NCI-H345 (cell line): ENCODE data around the gene TOR4A.

Experiments used
- DNase-seq: peaks from one replicate; lab custom pipeline; 2025; lab: John Stamatoyannopoulos, UW

Gene TOR4A

DNA sequence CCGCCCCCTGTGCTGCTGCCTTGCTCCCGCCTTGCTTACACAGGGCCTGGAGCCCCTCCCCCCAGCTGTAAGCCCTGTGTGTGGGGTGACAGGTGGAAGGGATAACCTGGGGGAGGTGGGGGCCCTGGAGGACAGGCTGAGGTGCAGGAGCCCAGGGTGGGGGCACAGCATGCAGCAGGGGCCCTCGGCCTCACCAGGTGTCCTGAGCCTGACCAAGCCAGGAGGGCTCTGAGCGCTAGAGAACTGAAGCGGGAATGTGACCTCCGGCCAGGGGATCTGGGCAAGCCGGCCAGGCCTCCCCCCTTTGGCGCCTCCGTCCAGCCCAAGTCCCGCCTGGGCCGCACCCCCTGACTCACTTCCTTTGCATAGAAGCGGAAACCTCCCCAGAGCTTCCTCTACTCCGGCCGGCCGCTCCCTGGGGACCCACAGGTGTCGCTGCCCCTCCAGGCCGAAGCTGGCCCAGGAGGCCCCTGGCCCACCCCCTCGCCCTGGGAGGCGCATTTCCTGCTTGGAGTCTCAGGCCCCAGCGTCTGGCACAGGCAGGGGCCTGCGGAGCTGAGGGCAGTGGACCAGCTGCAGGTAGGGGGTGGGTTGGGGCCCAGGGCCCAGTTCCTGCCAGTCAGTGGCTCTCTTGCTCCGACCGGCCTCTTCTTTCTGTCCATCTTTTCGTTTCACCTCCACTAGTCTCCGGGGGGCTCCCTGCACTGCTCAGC, at the start of gene TOR4A:
Gene TOR4A, plus strand, starts transcription at position 398 of the 713 bp plus-strand sequence. CDS start 964 bp downstream, outside the sequence.
- DNase-seq: no peak

- no peak for DNase-seq
Observed at GRCh38 chr9:137227853-137228505, 49.5 kb upstream of the TOR4A start.

DNA sequence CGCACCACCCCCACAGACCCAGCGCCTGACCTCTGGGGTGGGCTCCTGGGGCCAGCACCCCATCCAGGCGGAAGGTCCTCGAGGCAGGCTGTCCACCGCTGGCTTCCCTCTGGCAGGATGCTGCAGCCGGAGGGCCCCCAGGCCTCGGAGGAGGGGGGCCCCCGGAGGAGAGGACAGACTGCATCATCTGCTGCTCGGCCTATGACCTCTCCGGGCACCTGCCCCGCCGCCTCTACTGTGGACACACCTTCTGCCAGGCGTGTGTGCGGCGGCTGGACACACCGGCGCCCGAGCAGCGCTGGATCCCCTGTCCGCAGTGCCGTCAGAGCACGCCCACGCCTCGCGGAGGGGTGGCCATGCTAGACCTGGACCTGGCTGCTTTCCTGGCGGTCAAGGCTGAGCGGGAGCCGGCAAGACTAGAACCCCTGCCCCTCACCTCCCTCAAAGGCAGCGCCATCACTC, 49.0 kb upstream of the TOR4A start:
- DNase-seq: no peak

- DNase-seq: no peak
Observed at GRCh38 chr9:137228968-137229896, 48.3 kb upstream of the TOR4A start.

- DNase-seq: no peak
Observed at GRCh38 chr9:137229903-137230704, 47.4 kb upstream of the TOR4A start.

- DNase-seq: no peak
Observed at GRCh38 chr9:137230705-137231371, 46.7 kb upstream of the TOR4A start, which contains the start of gene SLC34A3. Gene SLC34A3, plus strand, starts transcription at chr9:137230901. Its CDS starts 802 bp downstream, at chr9:137231703.

DNA sequence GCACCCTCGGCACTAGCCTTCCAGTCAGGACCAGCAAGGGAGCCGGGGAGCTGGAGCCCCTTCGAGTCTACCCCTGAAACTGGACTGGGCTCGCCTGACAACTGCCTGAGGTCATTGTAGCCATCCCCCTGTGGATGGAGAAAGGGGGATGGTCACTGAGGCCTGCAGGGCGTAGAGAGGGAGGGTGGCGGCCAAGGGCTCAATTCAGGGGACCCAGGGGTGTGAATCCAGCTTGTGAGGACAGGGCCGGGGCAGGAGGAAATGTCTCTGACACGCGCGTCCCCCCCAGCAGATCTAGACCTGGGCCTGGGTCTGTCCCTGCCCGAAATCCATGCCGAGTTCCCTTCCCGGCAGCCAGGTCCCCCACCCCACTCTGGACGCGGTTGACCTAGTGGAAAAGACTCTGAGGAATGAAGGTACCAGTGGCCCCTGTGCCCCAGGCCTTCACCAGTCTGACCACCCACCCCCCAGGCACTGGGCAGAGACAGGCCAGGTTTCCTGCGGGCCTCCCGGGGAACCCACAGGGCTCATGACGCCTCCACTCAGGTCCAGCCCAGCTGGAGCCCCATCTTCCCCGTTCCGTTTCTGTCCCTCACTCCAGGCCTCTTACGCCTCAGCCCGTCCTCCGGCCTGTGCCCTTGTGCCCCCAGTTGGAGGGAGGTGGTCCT, 46.0 kb upstream of the TOR4A start:
- no peak for DNase-seq

- no peak for DNase-seq
Observed at GRCh38 chr9:137232101-137232500, 45.4 kb upstream of the TOR4A start.

DNA sequence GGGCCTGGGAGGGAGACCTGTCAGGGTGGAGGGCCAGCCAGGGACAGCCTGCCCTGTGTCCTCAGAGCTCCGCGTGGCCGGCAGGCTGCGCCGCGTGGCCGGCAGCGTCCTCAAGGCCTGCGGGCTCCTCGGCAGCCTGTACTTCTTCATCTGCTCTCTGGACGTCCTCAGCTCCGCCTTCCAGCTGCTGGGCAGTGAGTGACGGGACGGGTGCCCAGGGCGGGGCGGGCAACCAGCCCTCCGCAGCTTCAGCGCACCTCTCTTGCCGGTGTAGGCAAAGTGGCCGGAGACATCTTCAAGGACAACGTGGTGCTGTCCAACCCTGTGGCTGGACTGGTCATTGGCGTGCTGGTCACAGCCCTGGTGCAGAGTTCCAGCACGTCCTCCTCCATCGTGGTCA, 45.0 kb upstream of the TOR4A start:
- no peak for DNase-seq

DNA sequence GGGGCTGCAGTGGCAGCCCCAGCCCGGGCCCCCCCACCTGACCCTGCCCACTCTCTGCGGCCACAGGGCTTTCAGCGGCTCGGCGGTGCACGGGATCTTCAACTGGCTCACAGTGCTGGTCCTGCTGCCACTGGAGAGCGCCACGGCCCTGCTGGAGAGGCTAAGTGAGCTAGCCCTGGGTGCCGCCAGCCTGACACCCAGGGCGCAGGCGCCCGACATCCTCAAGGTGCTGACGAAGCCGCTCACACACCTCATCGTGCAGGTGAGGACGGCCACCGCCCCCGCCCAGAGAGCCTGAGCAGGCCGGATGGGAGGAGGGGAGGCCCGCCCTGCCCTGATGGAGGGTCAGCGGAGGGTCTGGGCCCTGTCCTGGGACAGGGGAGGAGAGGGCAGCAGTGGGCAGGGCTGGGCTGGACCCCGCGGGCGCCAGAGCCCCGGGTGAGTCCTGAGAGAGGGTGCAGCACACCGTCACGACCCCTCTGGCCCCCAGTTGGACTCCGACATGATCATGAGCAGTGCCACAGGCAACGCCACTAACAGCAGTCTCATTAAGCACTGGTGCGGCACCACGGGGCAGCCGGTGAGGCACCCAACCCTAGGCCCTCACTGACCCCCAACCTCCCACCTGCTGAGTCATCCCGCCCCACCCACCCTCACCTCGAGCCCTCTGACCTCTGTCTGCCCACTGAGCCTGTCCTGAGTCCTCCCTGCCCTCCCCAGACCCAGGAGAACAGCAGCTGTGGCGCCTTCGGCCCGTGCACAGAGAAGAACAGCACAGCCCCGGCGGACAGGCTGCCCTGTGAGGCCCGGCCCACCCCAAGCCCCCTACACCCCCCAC, 44.2 kb upstream of the TOR4A start:
- peak; percentile 58 for DNase-seq

DNA sequence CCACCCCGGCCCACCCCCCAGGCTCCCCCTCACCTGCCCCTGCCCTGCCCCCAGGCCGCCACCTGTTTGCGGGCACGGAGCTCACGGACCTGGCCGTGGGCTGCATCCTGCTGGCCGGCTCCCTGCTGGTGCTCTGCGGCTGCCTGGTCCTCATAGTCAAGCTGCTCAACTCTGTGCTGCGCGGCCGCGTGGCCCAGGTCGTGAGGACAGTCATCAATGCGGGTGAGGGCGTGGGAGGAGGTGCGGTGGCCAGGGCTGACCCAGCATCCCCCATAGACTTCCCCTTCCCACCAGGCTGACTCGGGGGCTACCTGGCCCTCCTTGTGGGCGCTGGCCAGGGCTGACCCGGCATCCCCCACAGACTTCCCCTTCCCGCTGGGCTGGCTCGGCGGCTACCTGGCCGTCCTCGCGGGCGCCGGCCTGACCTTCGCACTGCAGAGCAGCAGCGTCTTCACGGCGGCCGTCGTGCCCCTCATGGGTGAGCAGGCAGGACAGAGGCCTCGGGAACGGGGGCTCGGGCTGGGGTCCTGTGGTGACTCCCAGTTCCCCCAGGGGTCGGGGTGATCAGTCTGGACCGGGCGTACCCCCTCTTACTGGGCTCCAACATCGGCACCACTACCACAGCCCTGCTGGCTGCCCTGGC, 43.4 kb upstream of the TOR4A start:
- DNase-seq: no peak

DNA sequence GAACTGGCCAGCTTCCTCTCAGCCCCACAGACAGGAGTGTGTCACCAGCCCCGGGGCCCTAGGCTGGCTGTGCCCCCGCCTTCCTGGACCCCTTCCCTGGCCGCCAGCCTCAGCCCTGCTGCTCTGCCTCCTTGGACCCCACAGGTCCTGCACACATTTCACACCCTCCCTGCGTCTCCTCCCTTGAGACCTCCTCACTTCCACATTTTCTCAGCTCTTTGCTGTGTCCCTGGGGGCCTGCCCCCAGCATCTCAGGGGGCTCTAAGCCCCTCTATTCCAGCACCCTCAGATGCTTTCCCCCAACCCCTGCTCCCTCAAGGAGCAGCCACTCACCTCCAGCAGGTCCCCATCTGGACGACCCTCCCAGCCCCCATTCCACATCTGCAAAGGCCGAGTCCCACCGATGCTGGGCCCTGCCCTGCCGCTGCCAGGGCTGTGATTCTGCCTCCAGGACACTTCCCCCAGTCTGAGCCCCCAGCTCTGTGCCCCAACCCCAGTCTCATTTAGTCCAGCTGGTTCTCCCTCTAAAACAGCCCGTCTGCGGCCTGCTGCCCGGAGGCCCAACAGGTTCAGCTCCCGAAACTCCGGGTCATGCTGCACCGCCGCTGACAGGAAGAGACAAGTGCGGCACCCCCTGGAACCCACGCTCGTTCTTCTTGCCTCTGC, 42.6 kb upstream of the TOR4A start:
- no peak for DNase-seq

DNA sequence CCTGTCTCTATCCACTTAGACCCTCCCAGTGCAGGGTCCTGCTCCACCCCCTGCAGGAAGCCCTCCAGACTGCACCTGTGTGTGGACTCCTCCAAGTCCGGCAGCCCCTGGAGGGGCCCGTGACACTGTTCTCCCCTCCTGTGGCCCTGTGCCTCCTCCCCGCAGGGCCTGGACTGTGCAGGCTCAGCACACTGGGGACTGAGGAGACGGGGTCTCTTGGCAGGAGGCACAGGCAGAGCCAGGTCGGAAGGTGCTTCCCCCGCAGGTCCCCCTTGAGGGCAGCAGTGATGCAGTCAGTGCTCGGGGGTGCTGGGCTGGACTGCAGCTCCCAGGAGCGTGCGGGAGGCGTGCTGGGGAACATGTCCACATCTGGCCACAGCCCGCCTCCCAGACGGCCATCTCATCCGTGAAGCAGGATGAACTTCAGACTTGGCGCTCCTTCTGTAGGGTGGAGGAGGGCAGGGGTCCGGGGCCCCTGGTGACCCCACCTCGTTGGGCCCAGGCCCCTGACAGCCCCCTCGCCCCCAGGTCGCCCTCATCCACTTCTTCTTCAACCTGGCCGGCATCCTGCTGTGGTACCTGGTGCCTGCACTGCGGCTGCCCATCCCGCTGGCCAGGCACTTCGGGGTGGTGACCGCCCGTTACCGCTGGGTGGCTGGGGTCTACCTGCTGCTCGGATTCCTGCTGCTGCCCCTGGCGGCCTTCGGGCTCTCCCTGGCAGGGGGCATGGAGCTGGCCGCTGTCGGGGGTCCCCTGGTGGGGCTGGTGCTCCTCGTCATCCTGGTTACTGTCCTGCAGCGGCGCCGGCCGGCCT, 41.9 kb upstream of the TOR4A start:
- DNase-seq: no peak

GRCh38 chr9:137236238-137236935, 41.1 kb upstream of the TOR4A start:
- DNase-seq: peak; percentile 91

DNA sequence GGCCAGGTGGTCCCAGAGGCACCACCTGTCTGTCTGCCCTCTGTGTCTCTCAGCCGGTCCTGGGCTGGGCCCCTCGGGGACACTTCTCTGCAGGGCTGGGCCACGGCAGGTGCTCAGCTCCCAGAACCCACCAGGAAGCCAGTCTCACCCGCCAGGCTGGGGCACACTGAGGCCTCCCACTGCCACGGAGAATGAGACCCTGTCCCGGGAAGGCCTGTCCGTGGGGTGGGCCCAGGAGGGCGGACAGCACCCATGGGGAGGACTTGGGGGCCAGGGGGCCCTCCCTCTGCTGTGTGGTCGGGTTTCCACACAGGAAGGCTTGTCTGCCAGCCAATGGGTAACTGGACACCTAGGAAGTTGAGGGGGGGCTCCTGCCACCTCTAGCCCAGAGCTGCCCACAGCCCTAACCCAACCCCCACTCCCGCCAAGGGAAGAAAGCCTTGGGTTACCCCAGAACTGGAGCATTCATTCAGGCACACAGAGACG, 40.5 kb upstream of the TOR4A start:
- DNase-seq: peak; percentile 59
